ENCODE data around the gene CYP27B1.

The CYP27B1 gene

GRCh38 chr12:57766464-57767304 is at the start of gene CYP27B1:
Gene CYP27B1 (minus strand): TSS chr12:57767078. CDS start chr12:57767041, 37 bp downstream.
- DNase-seq: no peak

DNA sequence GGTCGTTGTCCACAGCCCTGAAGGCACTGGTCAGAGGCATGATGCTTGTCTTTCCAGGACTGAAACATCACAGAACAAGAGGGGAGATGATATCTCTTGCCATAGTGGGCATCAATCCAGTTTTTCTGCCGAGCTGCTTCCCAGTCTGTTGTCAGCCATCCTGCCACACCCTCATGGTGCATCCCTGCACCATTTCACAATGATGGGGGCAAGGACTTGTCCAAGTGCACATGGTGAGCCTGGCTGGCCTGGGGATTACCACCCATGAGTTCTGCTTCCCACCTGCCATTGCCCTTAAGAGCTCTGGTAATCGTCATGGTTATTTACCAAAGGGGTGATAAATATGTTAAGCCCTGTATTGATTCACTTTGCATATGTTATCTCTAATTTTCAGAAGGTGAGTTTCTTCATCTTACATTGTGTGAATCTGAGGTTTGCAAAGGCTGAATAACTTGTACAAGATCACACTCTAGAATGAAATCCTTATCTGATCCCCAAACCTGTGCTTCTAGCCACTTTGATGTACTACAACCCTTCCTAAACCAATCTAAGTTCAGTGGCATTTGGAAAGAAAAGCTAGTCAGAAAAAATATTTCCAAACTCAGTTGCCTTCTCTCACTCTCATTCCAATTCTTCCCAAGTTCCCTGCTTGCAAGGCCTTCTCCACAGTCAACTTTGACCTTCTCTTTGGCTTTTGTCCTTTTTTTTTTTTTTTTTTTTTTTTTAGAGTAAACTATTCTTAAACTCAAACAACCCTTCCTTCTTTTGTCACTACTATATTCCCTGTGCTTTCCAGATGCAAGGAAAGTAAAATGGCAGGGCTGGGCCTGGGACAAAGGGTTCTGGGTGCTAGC is 49.4 kb upstream of the CYP27B1 start:
- DNase-seq: no peak

DNA sequence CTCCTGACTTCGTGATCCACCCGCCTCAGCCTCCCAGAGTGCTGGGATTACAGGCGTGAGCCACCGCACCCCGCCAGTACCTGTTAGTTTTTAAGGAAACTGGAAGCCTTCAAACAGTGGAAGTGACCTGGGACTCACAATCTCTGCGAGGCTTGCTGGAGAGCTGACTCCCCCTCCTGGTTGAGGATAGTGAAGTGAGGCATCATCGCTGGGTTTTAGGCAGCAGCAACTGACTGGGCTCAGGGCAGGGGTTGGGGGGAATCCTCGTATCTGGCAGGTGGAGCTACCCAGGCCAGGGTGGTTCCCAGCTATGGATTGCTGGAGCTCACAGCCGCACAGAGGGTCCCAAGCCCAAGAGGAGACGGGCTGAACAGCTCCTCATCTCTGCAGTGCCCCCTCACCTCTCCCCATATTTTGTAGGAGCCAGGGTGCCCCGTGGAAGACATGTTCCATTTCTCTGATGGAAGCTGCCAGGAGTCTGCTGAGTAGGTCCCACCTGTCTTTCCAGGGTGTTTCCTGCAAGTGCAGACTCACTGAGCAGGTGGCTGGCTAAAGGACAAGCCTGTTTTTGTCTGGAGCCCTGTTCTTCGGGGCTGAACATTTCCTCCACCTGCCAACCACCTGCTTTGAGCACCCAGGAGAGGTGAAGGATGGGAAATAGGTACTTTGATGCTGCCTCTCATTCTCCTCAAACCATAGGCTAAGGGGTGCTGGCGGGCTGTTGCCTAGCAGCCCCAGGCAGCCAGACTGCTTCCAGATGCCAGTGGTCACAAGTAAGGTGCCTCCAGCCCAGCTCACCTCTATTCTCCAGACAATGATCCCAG is 48.5 kb upstream of the CYP27B1 start:
- no peak for DNase-seq

DNA sequence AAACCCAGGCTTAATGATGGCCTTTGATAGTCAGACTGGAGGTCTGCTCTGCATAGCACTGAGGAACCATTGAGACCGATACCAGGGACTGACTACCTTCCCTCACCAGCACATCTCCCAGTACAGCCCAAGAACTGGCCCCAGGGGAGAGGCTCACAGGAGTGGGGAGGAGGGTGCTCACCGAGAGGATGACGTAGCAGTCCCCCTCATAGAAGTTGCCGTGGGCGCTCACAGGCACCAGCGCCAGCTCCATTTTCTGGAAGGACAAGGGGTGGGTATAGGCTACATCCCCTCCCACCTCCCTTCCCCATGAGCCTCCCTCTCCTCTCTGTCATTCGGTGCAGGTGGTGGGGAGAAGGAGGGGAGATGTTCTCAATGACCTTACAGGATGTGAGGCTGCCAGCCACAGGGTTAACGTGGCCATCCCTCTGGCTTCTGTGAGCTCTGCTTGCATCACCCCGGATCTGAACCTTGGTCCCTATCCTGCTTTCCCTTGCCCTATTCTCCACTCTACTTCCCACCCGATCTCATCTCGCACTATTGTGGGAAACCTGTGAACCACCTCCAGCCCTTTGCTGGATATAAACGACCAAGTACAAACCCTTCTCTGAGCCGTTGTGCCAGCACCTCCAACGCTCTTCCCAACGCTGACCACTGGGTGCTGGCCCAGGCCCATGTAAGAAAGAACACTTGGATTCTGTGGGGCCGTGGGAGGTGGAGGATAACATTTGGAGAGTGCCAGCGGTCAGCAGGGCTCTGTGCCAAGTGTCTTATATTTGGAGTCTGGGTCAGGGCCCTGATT is 47.3 kb upstream of the CYP27B1 start:
- DNase-seq: no peak

GRCh38 chr12:57813111-57813970 is 46.5 kb upstream of the CYP27B1 start:
- no peak for DNase-seq

DNA sequence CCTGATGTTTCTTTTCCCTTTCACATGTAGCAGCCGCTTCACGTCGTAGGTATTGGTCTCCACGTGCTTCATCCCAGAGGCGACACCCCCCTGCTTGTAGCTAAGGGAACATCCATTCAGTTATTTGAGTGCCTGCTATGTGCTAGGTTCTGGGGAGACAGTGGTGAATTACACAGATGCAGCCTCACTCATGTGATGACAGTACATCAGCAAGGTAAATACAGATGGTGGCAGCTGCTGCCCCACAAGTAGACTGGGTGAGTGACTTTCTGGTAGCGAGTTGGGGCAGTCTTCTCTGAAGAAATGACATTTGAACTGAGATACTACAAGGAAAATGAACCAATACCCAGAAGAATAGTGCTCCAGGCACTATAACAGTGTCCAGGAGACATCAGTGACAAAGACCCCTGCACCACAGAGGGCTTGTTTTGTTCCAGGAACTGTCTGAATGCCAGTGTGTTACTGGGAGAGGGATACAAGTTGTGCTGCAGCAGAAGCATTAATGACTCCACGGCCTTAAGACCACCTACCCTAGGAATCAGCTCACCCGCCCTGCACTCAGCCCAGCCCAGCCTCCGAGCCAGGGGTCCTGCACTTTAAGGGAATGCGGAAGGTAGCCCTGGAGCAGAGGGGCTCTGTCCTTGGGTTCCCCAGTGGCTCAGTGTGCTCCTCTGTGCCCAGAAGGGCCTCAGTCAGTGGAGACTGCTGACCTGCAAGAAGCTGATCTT is 44.3 kb upstream of the CYP27B1 start:
- DNase-seq: no peak

- DNase-seq: no peak
These were observed 43.6 kb upstream of the CYP27B1 start for GRCh38 chr12:57810450-57810849.

- no peak for DNase-seq
These were observed 42.5 kb upstream of the CYP27B1 start for GRCh38 chr12:57809425-57809824.

DNA sequence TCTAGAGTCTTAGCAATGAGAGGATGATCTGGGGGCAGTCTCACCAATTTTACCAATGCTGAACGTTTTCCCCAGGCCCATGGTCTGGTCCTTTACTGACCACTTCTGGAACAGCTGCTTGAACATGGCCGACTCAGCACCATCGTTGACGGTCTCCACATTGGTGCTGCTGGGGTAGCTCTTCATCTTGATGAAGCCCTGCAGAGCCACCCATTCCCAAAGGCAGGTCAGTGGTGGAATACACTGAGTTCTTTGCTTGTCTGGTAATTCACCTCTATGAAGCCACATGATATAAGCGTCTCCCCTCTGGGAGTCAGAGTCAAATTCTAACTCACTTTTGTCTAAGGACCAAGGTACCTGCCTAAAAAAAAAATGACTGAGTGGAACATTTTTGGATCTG is 41.5 kb upstream of the CYP27B1 start:
- DNase-seq: no peak

DNA sequence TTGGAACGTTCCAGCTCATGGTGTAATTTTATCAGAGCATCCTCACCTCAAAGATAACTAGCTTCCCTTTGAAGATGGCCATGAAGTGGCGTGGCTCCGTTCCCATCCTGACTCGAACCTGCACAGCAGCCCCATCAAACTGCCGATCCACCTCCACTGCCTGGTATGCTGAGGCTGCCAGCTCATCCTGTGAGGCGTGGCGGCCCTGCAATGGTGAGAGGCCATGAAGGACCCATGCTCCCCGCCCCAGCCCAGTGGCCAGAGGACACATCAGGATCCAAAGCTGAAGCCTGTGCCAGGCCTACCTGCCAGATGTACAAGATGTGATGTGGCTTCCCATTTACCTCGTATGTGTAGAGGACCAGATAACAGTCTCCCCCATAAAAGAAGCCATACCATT is 40.4 kb upstream of the CYP27B1 start:
- DNase-seq: no peak

DNA sequence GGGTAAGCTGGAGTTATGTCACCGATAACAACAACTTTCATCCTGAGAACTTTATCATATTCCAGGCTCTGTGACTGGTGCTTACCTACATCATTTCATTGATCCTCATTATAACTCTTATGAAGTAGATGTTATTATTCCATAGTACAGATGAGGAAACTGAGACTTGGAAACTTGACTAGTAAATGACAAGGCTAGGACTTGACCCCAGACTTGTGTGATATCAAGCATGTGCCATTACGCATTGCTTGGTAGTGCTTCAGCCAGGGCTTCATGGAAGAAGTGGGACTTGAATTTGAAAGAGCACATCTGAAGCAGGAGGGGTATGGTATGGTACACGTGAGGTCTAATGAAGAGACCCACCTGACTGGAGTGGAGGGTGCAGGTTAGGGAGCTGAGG is 39.8 kb upstream of the CYP27B1 start:
- no peak for DNase-seq

GRCh38 chr12:57803319-57803893 is 36.5 kb upstream of the CYP27B1 start:
- DNase-seq: peak; percentile 26

GRCh38 chr12:57802607-57803006 is 35.7 kb upstream of the CYP27B1 start:
- no peak for DNase-seq

GRCh38 chr12:57800965-57801364 is 34.1 kb upstream of the CYP27B1 start:
- DNase-seq: no peak

GRCh38 chr12:57797933-57798332 is 31.1 kb upstream of the CYP27B1 start:
- no peak for DNase-seq

- DNase-seq: no peak
These were observed 30.1 kb upstream of the CYP27B1 start for GRCh38 chr12:57796996-57797395.

- DNase-seq: no peak
These were observed 28.5 kb upstream of the CYP27B1 start for GRCh38 chr12:57795354-57795753.

- DNase-seq: no peak
These were observed 27.0 kb upstream of the CYP27B1 start for GRCh38 chr12:57793920-57794319.

DNA sequence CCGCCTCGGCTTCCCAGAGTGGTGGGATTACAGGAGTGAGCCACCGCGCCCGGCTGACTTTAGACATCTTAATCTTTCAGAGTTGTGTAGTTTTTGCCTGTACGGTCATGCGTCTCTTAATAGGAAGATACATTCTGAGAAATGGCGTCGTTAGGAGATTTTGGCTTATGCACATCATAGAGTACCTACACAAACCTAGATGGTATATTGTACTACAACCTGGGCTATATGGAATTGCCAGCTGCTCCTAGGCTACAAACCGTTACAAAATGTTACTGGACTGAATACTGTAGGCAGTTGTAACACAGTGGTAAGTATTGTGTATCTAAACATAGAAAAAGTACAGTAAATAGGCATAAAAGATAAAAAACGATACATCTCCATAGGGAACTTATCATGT is 17.0 kb upstream of the CYP27B1 start:
- DNase-seq: no peak

GRCh38 chr12:57783466-57783801 is 16.6 kb upstream of the CYP27B1 start:
- DNase-seq: no peak
